ENCODE data around the gene POPDC2.

GRCh38 chr3:119657887-119658702 is 2.3 kb downstream of the POPDC2 start:
- TF ChIP-seq CTCF (IDR thresholded peaks at IDR 0.05) (no peak), POLR2A (IDR thresholded peaks at IDR 0.05) (no peak)
